ENCODE data around the gene CLPTM1.

- TF ChIP-seq FOXA1 (IDR thresholded peaks at IDR 0.05): no peak
- TF ChIP-seq CTBP1 (IDR thresholded peaks at IDR 0.05; ENCODE audit: borderline replicate concordance): no peak
- no peak for TF ChIP-seq SP1 (IDR thresholded peaks at IDR 0.05)
- TF ChIP-seq SUZ12 (IDR thresholded peaks at IDR 0.05): no peak
- no peak for TF ChIP-seq TARDBP (IDR thresholded peaks at IDR 0.05)
- TF ChIP-seq PKNOX1 (IDR thresholded peaks at IDR 0.05): no peak
Measured at GRCh38 chr19:44908836-44909261, 46.3 kb upstream of the CLPTM1 start.
